HCT116 (cell line): ENCODE data around the gene PDGFA. TPM values are rescaled to one million over a fixed set of nuclear protein-coding genes. Genes with fewer than 3 reads are reported as not detected.

Source experiments
- ATAC-seq: fragments of 200-7000 bp; cut with Tn5 transposase; 2 replicates; pipeline ENCODE4 v1.9.1; 2020; ENCODE audit warnings: mild to moderate bottlenecking, moderate library complexity
- BruUV-seq: library from RNA; stranded (reverse); fragments of 400-500 nt; replicated peaks from 2 replicates; lab custom pipeline; 2021; lab: Mats Ljungman, UMichigan
- CTCF ChIA-PET: fragments of 300-600 bp; sonication (Branson Sonifier 250); formaldehyde crosslinking; loops from one replicate; lab custom pipeline; 2021; ENCODE audit warnings: antibody characterized with exemption; lab: Charles Lee
- POLR2A ChIA-PET: fragments of 300-600, 350-600 bp; sonication (Branson Sonifier 250); formaldehyde crosslinking; loops from one replicate; lab custom pipeline; 2021; ENCODE audit warnings: antibody characterized with exemption; lab: Charles Lee
- RAD21 ChIA-PET, 2 experiments: fragments of 300-600 bp; sonication (Branson Sonifier 250); formaldehyde crosslinking; loops; one replicate each; lab custom pipeline; 2023; ENCODE audit warnings: low total read pairs in 2 of 2; ENCODE audit not compliant: uncharacterized antibody in 2 of 2, unreplicated experiment in 2 of 2, low non-redundant PET in 1 of 2; lab: Charles Lee
- DNase-seq: peaks from one replicate; pipeline ENCODE4 v3.0.0-alpha.2; 2010; ENCODE audit warnings: low read depth, low spot score
- H2AFZ ChIP-seq: fragments of 200-600 bp; shearing (Covaris generic), sonication (generic); 2 replicates; pipeline ENCODE4 v1.6.1; 2017; ENCODE audit warnings: low read depth, mixed run types, mixed read lengths, antibody characterized with exemption, low read length; ENCODE audit not compliant: poor library complexity, severe bottlenecking
- H3K27ac ChIP-seq: 2 replicates; pipeline ENCODE4 v1.5.1; 2012; ENCODE audit warnings: low read depth, low read length
- H3K27me3 ChIP-seq: fragments of 200-600 bp; sonication (generic); 2 replicates; pipeline ENCODE4 v1.6.1; 2016; ENCODE audit warnings: mixed run types, low read length, mixed read lengths; ENCODE audit not compliant: insufficient read depth
- H3K36me3 ChIP-seq, 2 experiments: fragments of 200-500 bp in 1 of 2; fragments of 200-600 bp in 1 of 2; sonication (Bioruptor generic) in 1 of 2; sonication (generic) in 1 of 2; 2 replicates each; pipeline versions ENCODE4 v1.5.1 to v1.6.1; 2014 to 2016; ENCODE audit warnings: low read length in 2 of 2, inconsistent platforms in 1 of 2, mixed read lengths in 1 of 2, mixed run types in 1 of 2; ENCODE audit not compliant: insufficient read depth in 2 of 2, control insufficient read depth in 1 of 2
- H3K4me1 ChIP-seq, 2 experiments: fragments of 200-600 bp in 1 of 2; sonication (generic) in 1 of 2; 2 replicates each; pipeline versions ENCODE4 v1.5.1 to v1.6.1; 2012 to 2017; ENCODE audit warnings: low read length in 2 of 2, inconsistent platforms in 1 of 2, mild to moderate bottlenecking in 1 of 2, mixed read lengths in 1 of 2, mixed run types in 1 of 2, moderate library complexity in 1 of 2; ENCODE audit not compliant: insufficient read depth in 2 of 2, control insufficient read depth in 1 of 2
- H3K4me2 ChIP-seq: fragments of 200-600 bp; sonication (generic); 2 replicates; pipeline ENCODE4 v1.6.1; 2017; ENCODE audit warnings: mixed run types, low read length, mixed read lengths
- H3K4me3 ChIP-seq, 2 experiments: fragments of 200-600 bp in 1 of 2; sonication (generic) in 1 of 2; replicated peaks in 1 of 2; 2 replicates each; pipeline ENCODE4 v1.5.1; 2011 to 2016; ENCODE audit warnings: low read length in 2 of 2, control low read depth in 1 of 2, low read depth in 1 of 2, mild to moderate bottlenecking in 1 of 2, mixed read lengths in 1 of 2, mixed run types in 1 of 2
- H3K79me2 ChIP-seq: fragments of 200-600 bp; sonication (generic); 2 replicates; pipeline ENCODE4 v1.6.1; 2017; ENCODE audit warnings: mild to moderate bottlenecking, mixed run types, low read length, moderate library complexity, mixed read lengths; ENCODE audit not compliant: insufficient read depth
- H3K9ac ChIP-seq: fragments of 200-600 bp; sonication (generic); 2 replicates; pipeline ENCODE4 v1.6.1; 2016; ENCODE audit warnings: low read length, mixed read lengths
- H3K9me2 ChIP-seq: fragments of 200-600 bp; sonication (generic), shearing (Covaris generic); 2 replicates; pipeline ENCODE4 v1.6.1; 2017; ENCODE audit warnings: mixed run types, mild to moderate bottlenecking, moderate library complexity; ENCODE audit not compliant: insufficient read depth
- H3K9me3 ChIP-seq, 2 experiments: fragments of 200-500 bp in 1 of 2; fragments of 200-600 bp in 1 of 2; sonication (Bioruptor generic) in 1 of 2; sonication (generic) in 1 of 2; 2 replicates each; pipeline ENCODE4 v1.6.1; 2014 to 2017; ENCODE audit warnings: low read length in 2 of 2, mixed read lengths in 2 of 2, inconsistent platforms in 1 of 2, low read depth in 1 of 2, mild to moderate bottlenecking in 1 of 2, mixed run types in 1 of 2, moderate library complexity in 1 of 2; ENCODE audit not compliant: control insufficient read depth in 1 of 2, insufficient read depth in 1 of 2
- H4K20me1 ChIP-seq: fragments of 200-600 bp; sonication (generic), shearing (Covaris generic); 2 replicates; pipeline ENCODE4 v1.6.1; 2017; ENCODE audit warnings: mixed run types, mild to moderate bottlenecking, moderate library complexity; ENCODE audit not compliant: insufficient read depth
- CBX3 ChIP-seq: IDR thresholded peaks from 2 replicates; pipeline ENCODE4 v1.6.1; 2012; ENCODE audit warnings: low read depth
- CEBPB ChIP-seq: IDR thresholded peaks from 2 replicates; pipeline ENCODE4 v1.6.1; 2012; ENCODE audit warnings: low read depth
- FOSL1 ChIP-seq: IDR thresholded peaks from 2 replicates; pipeline ENCODE4 v1.6.1; 2012; ENCODE audit warnings: low read depth
- POLR2A ChIP-seq: IDR thresholded peaks from 2 replicates; pipeline ENCODE4 v1.7.0; 2011; ENCODE audit warnings: borderline replicate concordance; ENCODE audit not compliant: insufficient read depth, insufficient read length; ENCODE audit errors: extremely low read depth
- REST ChIP-seq: IDR thresholded peaks from 2 replicates; pipeline ENCODE4 v1.6.1; 2012; ENCODE audit warnings: low read depth
- SP1 ChIP-seq: IDR thresholded peaks from 2 replicates; pipeline ENCODE4 v1.6.1; 2012; ENCODE audit warnings: low read depth
- TCF7L2 ChIP-seq: IDR thresholded peaks from 2 replicates; pipeline ENCODE4 v1.7.0; 2011; ENCODE audit warnings: borderline replicate concordance, inconsistent platforms; ENCODE audit not compliant: insufficient read depth, insufficient read length; ENCODE audit errors: extremely low read depth
- ZFX ChIP-seq: fragments of 450-650 bp; IDR thresholded peaks from 2 replicates; pipeline ENCODE4 v1.6.1; 2017
- intact Hi-C: fragments of 100-400 bp; cut with micrococcal nuclease; formaldehyde crosslinking; loops from 2 replicates; pipeline ENCODE4 v1.10.0; 2022
- total RNA-seq: library from RNA; stranded (reverse); gene quantifications from one replicate; pipeline ENCODE4 v1.2.1, GENCODE V29; 2021; ENCODE audit not compliant: unreplicated experiment

PDGFA gene
- total RNA-seq, 1 experiment from 2014 or later, result 44.7 TPM

DNA sequence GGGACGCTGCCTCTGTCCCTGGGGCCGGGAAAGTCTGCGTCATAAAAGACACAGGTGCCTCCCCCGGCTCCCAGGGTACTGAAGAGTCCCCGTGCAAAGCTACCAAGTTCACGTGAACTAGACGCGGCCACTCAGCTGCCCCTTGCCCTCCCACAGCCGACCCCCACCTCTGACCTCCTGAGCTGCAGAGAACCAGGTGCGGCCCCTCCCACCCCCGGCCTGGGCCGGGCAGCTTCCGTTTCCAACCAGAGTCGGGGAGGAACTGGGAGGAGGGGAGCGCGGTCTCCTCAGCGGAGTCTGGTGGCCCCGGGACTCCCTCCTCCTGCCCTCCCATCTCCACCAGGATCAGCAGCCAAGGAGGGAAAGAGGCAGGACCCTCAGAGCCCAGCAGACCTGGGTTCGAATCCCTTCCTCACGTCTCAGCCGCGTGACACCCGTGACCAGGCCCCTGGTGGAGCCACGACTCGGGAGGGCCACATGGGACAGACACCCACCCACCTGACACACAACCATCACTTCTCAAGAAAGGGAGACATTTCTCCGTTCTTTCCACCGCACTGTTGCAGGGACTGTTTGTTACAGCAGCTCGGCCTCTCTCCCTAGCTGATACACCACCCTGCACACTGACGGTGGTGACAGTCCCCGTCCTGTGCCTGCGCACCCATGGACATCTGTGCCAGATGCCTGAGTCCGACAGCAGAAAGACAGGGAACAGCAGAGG, 37.4 kb upstream of the PDGFA start:
- ChIA-PET POLR2A (no interaction called here), CTCF (no interaction called here), RAD21 (no interaction called here)
- Histone ChIP-seq H3K36me3 (no peaks in the 10 kb centered on the region), H3K27ac (no peak overlapping the region), H3K4me2 (no peak overlapping the region), H3K79me2 (no peaks in the 10 kb centered on the region), H2AFZ (no peak overlapping the region), H3K9me2 (no peaks in the 10 kb centered on the region), H3K4me3 (no peak overlapping the region), H3K4me1 (no peaks in the 10 kb centered on the region), H3K9me3 (peaks cover 0 to 4% of the 10 kb centered on the region in 2 experiments; a peak in 1 of 4 replicates), H3K27me3 (no peaks in the 10 kb centered on the region), H3K9ac (no peak overlapping the region), H4K20me1 (no peaks in the 10 kb centered on the region)
- DNase-seq, result no peak
- BruUV-seq, result no TSS peak
- TF ChIP-seq SP1 (no peak), TCF7L2 (no peak), CBX3 (no peak)
- ATAC-seq, result no peak
- intact Hi-C loops, result no loop called here

DNA sequence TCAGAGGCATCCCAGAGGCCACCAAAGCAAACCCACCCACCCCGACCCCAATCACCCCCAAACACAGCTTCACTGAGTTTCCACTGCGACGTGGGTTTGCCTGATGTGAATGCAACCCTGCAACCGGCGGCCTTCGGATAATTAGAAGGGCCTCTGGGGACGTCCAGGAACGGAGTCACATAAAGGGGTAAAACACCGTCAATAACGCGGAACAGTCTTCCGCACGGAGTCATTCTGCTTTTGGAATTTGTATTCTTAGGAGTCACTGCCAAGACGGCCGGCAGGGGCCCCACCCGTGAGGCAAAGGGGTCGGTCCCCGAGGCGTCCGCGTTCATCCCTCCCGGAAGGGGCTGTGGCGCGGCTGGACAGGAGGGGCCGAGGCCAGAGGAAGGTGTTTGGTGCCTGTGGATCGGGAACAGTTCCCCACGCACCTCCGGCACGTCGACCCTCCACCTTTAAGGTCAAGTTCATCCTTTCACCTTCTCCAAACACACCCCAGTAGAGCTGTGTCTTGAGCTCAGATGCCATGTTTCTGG, 36.7 kb upstream of the PDGFA start:
- RAD21 ChIA-PET, result no interaction called here
- no peak for TF ChIP-seq CEBPB
- no peak for TF ChIP-seq FOSL1
- no peak for TF ChIP-seq ZFX
- no peak for TF ChIP-seq POLR2A
- TF ChIP-seq REST, result no peak
- TF ChIP-seq, all 23 proteins: peak for 0
- Histone ChIP-seq H3K36me3 (no peaks in the 10 kb centered on the region), H3K9ac (no peak overlapping the region), H3K27me3 (no peaks in the 10 kb centered on the region), H4K20me1 (no peaks in the 10 kb centered on the region), H3K4me2 (no peak overlapping the region), H2AFZ (no peak overlapping the region), H3K4me1 (no peaks in the 10 kb centered on the region), H3K4me3 (no peak overlapping the region), H3K79me2 (no peaks in the 10 kb centered on the region), H3K9me3 (peaks cover 0 to 4% of the 10 kb centered on the region in 2 experiments; a peak in 1 of 4 replicates), H3K9me2 (no peaks in the 10 kb centered on the region), H3K27ac (no peak overlapping the region)
- DNase-seq, result no peak
- POLR2A ChIA-PET, result no interaction called here
- no peak for ATAC-seq
- intact Hi-C loops, result no loop called here
- BruUV-seq, result no TSS peak
- CTCF ChIA-PET, result no interaction called here
